DLD1 (cell line): ENCODE data around the gene PSG1.
"Not testable (repeated sequence)": the region's sequence is repeated elsewhere in the genome, so short reads cannot be mapped to it uniquely, and the experiment has no call there.

Experiments
- in situ Hi-C: cut with HindIII; loops from 2 replicates; pipeline ENCODE4 v1.10.0; 2017; ENCODE audit warnings: low sequenced_read_pairs

PSG1 gene

DNA sequence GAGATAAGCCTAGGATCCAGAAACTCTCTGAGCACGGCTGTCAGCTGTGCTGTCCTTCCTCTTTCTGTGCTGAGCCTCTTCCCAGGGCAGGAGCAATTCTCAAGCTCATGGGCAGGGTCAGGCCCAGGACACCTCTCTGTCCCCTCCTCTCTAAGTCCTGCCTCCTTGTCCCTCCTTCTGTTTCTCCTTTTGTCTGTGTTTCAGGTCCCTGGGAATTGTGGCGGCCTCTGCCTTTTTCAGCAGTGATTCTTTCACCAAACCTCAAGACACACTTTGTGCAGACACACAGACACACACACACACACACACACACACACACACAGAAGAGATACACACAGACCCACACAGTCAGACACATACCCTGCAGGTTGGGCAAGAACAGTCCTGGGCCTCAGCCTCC is at the start of gene PSG1:
Gene PSG1 (minus strand): TSS at position 101 of the 400 bp plus-strand sequence. CDS start 132 bp downstream, outside the sequence.
- in situ Hi-C loops, result no loop called here

DNA sequence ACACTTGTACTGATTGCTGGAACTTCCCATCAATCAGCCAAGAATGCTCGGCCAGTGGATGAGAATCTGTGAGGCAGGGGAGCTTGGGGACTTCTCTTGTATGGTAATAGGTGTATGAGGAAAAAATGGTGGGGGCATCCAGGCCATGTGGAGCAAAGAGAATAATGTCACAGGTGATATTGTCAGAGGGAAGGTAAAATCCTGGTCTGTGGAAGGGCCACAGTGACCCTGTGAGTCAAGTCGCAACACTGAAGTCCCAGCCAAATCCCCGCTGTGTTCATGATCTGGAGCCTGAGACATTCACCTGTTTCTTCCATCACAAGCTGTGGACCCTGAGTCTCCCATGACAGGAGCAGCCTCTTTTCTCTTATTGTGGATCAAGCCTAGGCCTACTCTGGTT is 49.4 kb upstream of the PSG1 start:
- in situ Hi-C loops, result no loop called here

DNA sequence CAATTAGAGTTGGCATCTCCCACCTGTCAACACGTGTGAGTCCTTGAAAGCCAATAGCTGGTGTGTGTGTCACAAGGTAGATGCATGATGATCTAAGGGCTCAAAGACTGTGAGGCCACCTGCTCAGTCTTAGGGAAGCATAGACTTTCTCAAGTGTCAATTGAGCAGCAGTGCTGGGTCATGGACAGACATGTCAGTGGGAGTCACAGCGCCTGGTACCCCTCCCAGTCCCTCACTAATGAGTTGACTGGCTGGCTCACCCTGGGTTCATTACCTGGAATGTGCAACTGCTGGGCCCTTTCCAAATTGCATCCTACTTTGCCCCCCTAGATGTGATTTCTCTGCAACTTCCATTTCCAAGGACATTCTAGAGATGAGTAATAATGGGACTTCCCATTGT is 47.3 kb upstream of the PSG1 start:
- in situ Hi-C loops, result no loop called here

DNA sequence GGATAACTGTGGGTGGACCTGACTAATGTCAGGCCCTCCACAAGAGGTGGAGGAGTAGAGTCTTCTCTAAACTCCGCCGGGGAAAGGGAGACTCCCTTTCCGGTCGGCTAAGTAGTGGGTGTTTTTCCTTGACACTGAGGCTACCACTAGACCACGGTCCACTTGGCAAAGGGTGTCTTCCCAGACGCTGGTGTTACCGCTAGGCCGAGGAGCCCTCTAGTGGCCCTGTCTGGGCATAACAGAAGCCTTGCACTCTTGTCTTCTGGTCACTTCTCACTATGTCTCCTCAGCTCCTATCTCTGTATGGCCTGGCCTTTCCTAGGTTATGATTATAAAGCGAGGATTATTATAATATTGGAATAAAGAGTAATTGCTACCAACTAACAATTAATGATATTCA is 43.6 kb upstream of the PSG1 start:
- in situ Hi-C loops, result not testable (repeated sequence)

DNA sequence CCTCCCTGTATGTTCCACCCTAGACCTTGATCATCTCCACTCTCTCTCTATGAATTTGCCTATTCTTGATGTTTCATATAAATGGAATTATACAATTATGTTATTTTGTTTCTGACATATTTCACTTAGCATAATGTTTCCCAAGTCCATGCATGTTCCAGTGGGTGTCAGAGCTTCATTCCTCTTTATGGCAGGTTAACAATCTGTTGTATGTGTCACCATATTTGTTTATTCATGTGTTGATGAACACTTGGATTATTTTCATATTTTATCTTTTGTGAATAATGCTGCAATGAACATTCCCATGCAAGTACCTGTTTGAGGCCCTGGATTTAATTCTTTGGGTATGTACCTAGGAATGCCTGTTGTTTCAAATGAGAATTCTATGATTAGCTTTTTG is 41.5 kb upstream of the PSG1 start:
- in situ Hi-C loops, result not testable (repeated sequence)

DNA sequence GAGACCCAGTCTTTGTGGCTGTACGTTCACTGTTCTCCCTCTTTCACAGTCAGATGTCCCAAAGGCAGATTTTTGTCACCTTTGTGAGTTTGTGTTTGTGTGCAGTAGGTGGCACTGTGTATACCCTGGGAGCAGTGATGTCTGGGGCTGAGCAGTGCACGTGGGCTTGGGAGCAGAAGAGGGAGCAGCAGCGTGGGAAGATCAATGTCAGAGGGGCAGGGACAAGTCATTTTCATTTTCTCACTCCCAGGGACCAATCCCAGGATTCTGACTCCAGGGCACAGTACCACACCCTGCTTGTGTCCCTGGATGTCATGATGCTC is 40.2 kb upstream of the PSG1 start:
- in situ Hi-C loops, result no loop called here

DNA sequence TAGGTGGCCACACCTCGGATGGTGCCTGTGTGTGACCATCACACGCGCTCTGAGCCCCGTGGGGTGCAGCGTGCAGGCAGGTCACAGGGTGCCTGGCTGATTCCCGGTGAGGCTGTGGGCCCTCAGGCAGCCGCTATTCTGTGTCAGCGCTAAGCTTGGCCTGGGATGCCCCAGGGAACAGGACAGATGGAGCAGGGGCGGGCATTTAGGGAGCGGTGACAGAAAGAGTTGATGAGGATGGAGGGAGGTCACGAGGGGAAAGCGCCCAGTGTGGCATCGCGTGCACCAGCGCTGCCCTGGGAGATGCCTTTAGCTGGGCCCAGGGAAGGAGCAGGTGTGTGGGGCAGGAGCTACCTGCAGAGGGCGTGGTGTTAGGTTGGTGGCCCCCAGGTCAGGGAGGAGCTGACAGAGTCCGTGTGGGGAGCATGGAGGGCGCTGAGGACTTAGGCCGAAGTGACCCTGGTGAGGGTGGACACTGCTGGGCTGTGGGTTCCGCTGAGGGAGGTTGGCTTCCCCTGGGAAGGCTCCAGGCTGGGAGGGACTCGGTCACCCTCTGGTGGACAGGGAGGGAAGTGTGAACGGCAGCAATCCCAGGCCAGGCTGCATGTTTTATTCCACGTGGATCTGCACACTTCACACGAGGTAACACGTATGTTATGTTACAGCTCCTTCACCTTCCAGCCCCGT is 39.7 kb upstream of the PSG1 start:
- in situ Hi-C loops, result not testable (repeated sequence)

DNA sequence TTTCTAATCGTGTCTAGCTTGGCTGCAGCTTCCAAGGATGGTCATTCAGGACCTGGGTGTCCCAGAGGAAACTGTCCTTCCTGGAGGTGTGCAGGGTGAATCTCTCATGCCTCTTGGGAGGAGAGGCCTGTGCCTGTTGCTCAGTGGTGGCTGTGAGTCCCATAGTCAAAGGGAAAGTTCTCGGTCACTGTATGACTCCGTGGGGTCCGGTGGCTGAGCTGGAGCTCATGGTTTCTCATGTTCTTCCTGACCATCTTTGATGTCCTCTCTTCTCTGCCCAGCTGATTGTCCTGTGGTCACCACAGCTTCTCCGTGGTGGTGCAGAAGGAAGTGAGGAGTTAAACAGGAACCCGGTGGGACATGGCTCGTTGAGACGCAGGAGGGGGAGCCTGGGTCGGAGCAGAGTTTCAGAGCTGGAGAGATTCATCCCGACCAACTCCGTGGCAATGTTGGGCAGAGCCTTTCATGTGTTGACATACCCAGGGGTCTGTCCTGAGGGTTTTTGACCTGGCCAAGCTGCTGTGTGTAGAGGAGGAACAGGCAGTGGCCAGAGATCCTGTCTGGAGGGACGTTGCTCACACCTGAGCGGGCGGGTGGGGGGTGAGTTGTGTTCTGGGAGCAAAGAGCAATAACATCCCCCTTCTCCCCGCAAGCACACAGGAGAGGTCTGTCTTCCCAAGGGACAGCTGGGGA is 39.0 kb upstream of the PSG1 start:
- in situ Hi-C loops, result not testable (repeated sequence)

DNA sequence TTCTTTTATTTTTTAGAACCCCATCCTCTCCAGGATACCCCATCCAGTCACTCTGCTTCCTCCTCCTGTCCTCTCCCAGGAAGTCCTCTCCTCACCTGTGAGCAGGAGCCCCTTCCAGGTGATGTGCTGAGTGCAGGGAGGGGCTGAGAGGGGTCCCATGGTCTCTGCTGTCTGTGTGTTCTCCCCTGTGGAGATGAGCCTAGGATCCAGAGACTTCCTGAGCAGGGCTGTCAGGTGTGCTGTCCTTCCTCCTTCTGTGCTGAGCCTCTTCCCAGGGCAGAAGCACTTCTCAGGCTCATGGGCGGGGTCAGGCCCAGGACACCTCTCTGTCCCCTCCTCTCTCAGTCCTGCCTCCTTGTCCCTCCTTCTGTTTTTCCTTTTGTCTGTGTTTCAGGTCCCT is 38.1 kb upstream of the PSG1 start, which contains the start of gene PSG6:
Gene PSG6 (minus strand): TSS at position 261 of the 400 bp plus-strand sequence. CDS start 102 bp downstream, at position 159.
- in situ Hi-C loops, result not testable (repeated sequence)

DNA sequence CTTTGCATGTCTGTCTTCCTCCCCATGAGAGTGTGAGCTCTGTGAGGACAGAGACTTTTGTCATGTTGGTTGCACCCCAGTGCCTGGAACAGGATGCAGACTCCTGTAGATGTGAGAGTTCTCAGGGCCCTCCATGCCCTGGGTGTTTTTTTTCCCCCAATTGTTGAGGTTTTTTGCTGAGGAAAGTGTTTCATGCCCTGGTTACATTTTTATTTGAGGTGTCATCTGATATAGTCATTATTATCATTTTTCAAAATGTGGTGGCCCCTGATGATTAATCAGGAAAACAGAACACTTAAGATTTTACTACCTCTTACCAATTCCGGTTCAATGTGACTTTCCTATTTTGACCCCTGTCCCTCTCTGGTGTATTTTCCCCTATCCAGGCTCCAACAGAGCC is 37.4 kb upstream of the PSG1 start:
- in situ Hi-C loops, result not testable (repeated sequence)

DNA sequence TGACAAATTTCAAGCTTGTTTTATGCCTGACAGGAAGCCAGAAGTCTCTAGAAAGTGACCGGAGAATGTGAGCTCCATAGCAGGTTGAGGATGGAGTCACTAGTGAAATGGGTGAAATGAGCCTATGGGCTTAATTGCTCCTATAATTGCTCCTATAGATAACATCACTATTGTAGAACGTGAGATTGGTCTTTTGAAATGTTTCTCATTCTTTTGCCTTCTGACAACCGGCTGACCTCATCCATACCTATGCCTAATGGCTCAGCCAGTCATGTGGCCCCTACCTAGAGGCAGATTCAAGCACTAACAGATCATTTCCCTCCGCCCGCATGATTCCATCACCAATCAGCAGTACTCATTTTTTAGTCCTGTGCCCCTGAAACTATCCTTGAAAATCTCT is 34.0 kb upstream of the PSG1 start:
- in situ Hi-C loops, result not testable (repeated sequence)

DNA sequence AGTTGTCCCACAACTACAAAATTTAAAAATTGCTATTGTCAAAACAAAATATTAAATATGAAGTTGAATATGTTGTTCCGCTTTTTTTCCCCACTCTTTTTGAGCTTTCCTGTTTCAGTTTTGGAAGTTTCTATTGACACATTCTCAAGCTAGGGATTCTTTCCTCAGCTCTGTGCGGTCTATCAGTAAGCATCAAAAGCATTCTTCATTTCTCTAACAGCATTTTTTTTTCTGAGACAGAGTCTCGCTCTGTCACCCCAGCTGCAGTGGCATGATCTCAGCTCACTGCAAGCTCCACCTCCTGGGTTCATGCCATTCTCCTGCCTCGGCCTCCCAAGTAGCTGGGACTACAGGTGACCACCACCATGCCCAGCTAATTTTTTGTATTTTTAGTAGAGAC is 33.4 kb upstream of the PSG1 start:
- in situ Hi-C loops, result not testable (repeated sequence)

DNA sequence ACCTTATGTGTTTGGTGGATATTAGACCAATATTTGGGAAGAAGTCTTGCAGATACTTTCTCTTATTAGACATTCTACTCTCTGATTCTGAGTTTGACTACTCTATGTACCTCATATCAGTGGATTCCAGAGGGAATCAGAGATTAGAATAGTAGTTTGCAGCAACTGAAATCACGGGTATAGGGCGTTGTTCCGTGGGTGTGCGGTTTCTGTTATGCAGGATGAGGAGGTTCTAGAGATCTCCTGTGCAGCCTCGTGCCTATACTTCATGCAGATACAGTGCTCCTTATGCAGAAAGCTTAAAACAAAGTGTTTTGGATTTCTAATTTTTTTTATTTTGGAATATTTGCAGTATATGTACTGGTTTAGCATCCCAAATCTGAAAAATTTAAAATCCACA is 32.2 kb upstream of the PSG1 start:
- in situ Hi-C loops, result not testable (repeated sequence)

DNA sequence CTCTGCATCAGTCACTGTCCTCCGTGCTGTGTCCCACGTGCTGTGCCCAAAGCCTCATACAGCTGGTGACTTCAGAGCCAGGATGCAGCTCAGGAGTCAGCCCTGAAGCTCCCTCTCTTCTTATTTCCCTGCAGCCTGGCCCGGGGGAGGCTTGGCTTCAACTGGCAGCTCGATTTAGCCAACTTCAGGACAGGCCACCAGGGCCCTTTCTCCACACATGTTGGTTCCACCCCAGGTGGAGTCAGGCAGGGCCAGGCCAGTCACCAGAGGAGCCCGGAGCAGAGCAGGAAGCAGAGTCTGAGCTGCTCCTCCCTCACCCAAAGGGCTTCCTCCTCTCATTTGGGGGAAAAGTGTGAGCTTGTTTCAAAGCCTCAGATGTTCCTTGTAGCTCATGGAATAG is 26.6 kb upstream of the PSG1 start:
- in situ Hi-C loops, result not testable (repeated sequence)

DNA sequence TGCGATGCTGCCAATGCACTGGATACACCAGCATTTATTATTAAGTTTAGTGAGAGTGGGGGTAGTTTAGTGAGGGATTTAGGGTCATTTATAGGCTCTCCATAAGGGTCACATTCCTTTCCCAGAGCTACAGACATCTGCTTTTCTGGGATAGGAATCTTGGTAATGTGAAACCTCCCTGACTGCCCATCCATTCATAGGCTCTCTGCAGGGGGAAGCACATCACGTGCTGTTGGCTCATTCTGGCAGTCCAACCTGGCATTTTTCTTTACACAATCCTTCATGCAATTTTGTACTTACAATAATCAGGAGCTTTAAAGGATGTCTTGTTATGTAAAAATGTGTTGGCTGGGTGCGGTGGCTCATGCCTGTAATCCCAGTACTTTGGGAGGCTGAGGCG is 21.0 kb upstream of the PSG1 start:
- in situ Hi-C loops, result not testable (repeated sequence)

DNA sequence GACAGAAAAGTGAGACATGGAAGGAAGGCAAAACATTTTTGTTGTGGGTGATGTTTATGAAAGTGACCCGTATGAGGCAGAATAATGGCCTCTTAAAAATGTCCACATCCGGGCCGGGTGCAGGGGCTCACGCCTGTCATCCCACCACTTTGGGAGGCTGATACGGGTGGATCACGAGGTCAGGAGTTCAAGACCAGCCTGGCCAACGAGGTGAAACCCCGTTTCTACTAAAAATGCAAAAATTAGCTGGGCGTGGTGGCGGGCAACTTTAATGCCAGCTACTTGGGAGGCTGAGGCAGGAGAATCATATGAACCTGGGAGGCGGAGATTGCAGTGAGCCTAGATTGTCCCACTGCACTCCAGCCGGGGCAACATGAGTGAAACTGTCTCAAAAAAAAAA is 20.2 kb upstream of the PSG1 start:
- in situ Hi-C loops, result not testable (repeated sequence)

DNA sequence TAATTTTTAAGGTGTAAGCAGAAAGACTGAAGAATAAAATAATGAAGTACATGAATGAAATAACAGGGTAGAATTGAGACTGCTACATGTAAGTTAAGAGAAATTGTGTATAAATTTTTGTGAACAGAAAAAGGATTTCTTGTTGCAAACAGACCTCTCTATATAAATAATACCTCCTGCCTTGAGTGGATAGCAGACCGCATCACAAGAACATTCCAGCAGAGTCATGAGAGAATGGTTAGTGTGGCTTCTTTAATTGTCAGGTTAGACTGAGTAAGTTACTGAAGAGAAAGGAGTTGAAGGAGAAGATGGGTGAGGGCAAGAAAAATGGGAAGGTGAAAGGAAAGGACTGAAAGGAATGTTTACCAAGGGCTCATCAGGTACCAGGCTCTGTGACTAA is 19.6 kb upstream of the PSG1 start:
- in situ Hi-C loops, result not testable (repeated sequence)

DNA sequence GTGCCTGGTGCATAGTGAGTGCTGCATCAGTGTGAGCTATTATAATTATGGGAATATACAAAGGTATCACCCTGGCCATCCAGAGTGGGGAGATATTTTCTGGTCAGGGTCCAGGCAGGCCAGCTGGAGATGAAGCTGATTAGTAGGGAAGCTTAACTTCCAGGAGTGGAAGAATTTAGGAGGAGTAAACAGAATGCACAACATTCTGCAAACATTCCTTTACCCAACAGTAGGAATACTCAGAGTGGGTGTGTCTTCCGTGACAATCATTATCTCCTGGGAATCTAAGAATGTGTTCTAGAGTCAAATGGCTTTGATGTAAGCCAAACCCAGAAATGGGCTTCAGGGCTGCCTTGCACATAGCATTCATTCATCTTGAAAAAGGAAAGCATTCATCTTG is 19.1 kb upstream of the PSG1 start:
- in situ Hi-C loops, result not testable (repeated sequence)

DNA sequence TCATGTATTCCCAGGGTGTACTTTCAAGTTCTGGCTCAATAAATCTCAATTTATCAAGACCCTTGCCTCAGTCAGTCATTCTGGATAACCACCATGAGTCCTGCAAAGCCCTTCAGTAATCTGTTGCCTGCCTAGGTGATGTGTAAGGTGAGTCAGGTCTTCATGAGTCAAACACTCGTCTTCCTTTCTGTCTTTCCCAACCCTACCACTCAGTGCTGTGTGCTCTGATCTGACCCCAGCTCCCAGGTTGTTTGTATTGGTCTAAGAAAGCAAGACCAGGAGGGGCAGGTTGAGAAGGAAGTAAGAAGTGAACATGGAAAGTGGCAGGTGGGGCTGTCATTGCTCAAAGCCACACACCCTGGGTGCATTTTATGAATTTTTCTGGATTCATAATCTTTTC is 18.2 kb upstream of the PSG1 start:
- in situ Hi-C loops, result not testable (repeated sequence)

DNA sequence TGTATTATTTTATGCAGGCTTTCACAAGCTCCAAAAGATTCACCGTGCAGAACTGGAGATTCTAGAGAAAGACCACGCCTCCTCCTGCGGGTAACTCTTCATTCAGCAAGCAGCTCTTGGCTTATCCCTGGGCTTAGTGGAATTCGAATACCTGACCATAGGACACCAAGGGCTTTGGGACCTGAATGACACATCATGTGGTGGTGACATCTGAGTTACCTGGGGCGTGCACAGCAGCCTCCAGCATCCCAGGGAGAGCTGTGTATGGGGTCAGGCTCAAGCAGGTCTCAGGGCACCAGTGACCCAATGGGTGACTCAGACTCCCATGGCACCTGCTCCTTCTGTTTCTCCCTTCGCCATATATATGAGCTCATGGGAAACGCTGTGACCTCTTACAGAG is 10.9 kb upstream of the PSG1 start:
- in situ Hi-C loops, result not testable (repeated sequence)

DNA sequence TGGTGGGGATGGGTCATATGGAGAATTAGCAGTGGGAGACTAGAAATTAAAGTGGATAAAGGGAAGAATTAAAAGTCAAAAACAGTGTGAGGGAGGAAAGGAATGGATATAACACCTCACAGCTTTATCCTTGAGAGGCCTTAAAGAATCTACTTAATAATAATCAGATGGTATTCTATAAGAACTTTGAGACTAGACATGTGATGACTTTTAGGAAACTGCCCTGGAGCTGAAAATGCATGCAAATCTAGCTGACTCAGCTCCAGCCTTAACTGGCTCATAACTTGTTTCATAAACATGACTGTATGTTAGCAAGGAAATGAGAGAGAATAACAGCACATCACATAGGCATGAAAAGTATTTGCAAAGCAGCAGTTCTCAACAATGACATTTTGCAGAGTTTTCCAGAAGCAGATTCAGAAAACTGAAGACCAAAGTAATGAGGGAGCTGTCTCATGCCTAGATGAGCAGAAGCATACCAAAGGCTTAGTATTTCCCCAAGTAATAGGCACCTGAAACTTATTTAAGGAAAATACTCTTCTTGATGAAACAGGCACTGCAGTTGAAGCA is 8.4 kb upstream of the PSG1 start:
- in situ Hi-C loops, result not testable (repeated sequence)

DNA sequence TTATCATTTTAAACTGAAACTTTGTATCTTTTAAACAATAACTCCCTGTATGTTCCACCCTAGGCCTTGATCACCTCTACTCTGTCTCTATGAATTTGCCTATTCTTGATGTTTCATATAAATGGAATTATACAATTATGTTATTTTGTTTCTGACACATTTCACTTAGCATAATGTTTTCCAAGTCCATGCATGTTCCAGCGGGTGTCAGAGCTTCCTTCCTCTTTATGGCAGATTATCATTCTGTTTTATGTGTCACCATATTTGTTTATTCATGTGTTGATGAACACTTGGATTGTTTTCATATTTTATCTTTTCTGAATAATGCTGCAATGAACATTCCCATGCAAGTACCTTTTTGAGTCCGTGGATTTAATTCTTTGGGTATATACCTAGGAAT is 3.2 kb upstream of the PSG1 start:
- in situ Hi-C loops, result not testable (repeated sequence)
